HUES6 (cell line): ENCODE results near the gene ULK4.
"Not testable (repeated sequence)": the region's sequence is repeated elsewhere in the genome, so short reads cannot be mapped to it uniquely, and the experiment has no call there.

Experiments used
- H3K27ac ChIP-seq: 2 replicates; pipeline ENCODE4 v1.7.0; 2013; ENCODE audit warnings: low read depth, mild to moderate bottlenecking, low read length, inconsistent platforms
- H3K27me3 ChIP-seq: 2 replicates; pipeline ENCODE4 v1.6.1; 2013; ENCODE audit warnings: low read length; ENCODE audit not compliant: control insufficient read depth, insufficient read depth
- H3K36me3 ChIP-seq: 2 replicates; pipeline ENCODE4 v1.6.1; 2013; ENCODE audit warnings: low read length; ENCODE audit not compliant: control insufficient read depth, insufficient read depth
- H3K4me1 ChIP-seq: 2 replicates; pipeline ENCODE4 v1.6.1; 2013; ENCODE audit warnings: low read length; ENCODE audit not compliant: control insufficient read depth, insufficient read depth
- H3K4me3 ChIP-seq: 2 replicates; pipeline ENCODE4 v1.5.1; 2013; ENCODE audit warnings: low read depth, low read length
- H3K9ac ChIP-seq: one replicate; pipeline ENCODE4 v1.6.1; 2013; ENCODE audit warnings: mild to moderate bottlenecking, low read length
- H3K9me3 ChIP-seq: 2 replicates; pipeline ENCODE4 v1.6.1; 2013; ENCODE audit warnings: low read depth, low read length; ENCODE audit not compliant: control insufficient read depth, insufficient read depth

Gene ULK4

GRCh38 chr3:41575724-41576123 is 386.2 kb downstream of the ULK4 start:
- Histone ChIP-seq H3K9me3 (no peaks in the 10 kb centered on the region), H3K36me3 (no peaks in the 10 kb centered on the region), H3K27ac (no peak overlapping the region)

GRCh38 chr3:41574900-41575299 is 387.0 kb downstream of the ULK4 start:
- Histone ChIP-seq H3K9ac (no peak overlapping the region), H3K27ac (no peak overlapping the region)

More at GRCh38 chr3:41575724-41576123, 386.2 kb downstream of the ULK4 start:
- H3K27me3 ChIP-seq = no peaks in the 10 kb centered on the region
- H3K9ac ChIP-seq = no peak overlapping the region
- H3K4me3 ChIP-seq = no peak overlapping the region
- peaks cover 28% of the 10 kb centered on the region for H3K4me1 ChIP-seq

GRCh38 chr3:41573591-41573990 is 388.3 kb downstream of the ULK4 start:
- H3K4me1 ChIP-seq = peaks cover 28% of the 10 kb centered on the region
- no peak overlapping the region for H3K9ac ChIP-seq
- no peak overlapping the region for H3K27ac ChIP-seq
- H3K36me3 ChIP-seq = no peaks in the 10 kb centered on the region
- H3K4me3 ChIP-seq = no peak overlapping the region
- H3K27me3 ChIP-seq = no peaks in the 10 kb centered on the region
- no peaks in the 10 kb centered on the region for H3K9me3 ChIP-seq

More at GRCh38 chr3:41574900-41575299, 387.0 kb downstream of the ULK4 start:
- Histone ChIP-seq H3K36me3 (no peaks in the 10 kb centered on the region), H3K4me3 (no peak overlapping the region), H3K27me3 (no peaks in the 10 kb centered on the region), H3K9me3 (no peaks in the 10 kb centered on the region), H3K4me1 (peaks cover 27% of the 10 kb centered on the region)

- H3K36me3 ChIP-seq = no peaks in the 10 kb centered on the region
- H3K9me3 ChIP-seq = no peaks in the 10 kb centered on the region
- H3K4me1 ChIP-seq = peaks cover 18% of the 10 kb centered on the region
- H3K27ac ChIP-seq = no peak overlapping the region
- H3K4me3 ChIP-seq = no peak overlapping the region
- no peaks in the 10 kb centered on the region for H3K27me3 ChIP-seq
- H3K9ac ChIP-seq = no peak overlapping the region
Observed at GRCh38 chr3:41572092-41572491, 389.8 kb downstream of the ULK4 start.

GRCh38 chr3:41569632-41570305 is 392.1 kb downstream of the ULK4 start:
- H3K4me1 ChIP-seq = peaks cover 6% of the 10 kb centered on the region
- no peak overlapping the region for H3K4me3 ChIP-seq
- H3K36me3 ChIP-seq = no peaks in the 10 kb centered on the region
- no peak overlapping the region for H3K9ac ChIP-seq
- no peak overlapping the region for H3K27ac ChIP-seq
- no peaks in the 10 kb centered on the region for H3K27me3 ChIP-seq
- no peaks in the 10 kb centered on the region for H3K9me3 ChIP-seq

GRCh38 chr3:41565948-41566514 is 395.9 kb downstream of the ULK4 start:
- no peaks in the 10 kb centered on the region for H3K9me3 ChIP-seq
- H3K4me3 ChIP-seq = no peak overlapping the region
- H3K9ac ChIP-seq = no peak overlapping the region
- no peaks in the 10 kb centered on the region for H3K36me3 ChIP-seq
- no peaks in the 10 kb centered on the region for H3K27me3 ChIP-seq
- H3K27ac ChIP-seq = no peak overlapping the region
- H3K4me1 ChIP-seq = 0 out of 2 replicates have a peak, but pooled peaks cover 4% of the 10 kb centered on the region

GRCh38 chr3:41565003-41565402 is 396.9 kb downstream of the ULK4 start:
- Histone ChIP-seq H3K9ac (no peak overlapping the region), H3K9me3 (no peaks in the 10 kb centered on the region), H3K27me3 (no peaks in the 10 kb centered on the region), H3K4me1 (0 out of 2 replicates have a peak, but pooled peaks cover 4% of the 10 kb centered on the region), H3K36me3 (no peaks in the 10 kb centered on the region), H3K27ac (no peak overlapping the region), H3K4me3 (no peak overlapping the region)

- not testable (repeated sequence) for H3K27ac ChIP-seq, H3K9me3 ChIP-seq, H3K27me3 ChIP-seq, H3K9ac ChIP-seq, H3K36me3 ChIP-seq, H3K4me3 ChIP-seq, H3K4me1 ChIP-seq
Observed at GRCh38 chr3:41556245-41556644, 405.7 kb downstream of the ULK4 start.

GRCh38 chr3:41532976-41533375 is 428.9 kb downstream of the ULK4 start:
- H3K4me1 ChIP-seq = no peaks in the 10 kb centered on the region
- no peak overlapping the region for H3K27ac ChIP-seq
- H3K9ac ChIP-seq = no peak overlapping the region
- H3K9me3 ChIP-seq = no peaks in the 10 kb centered on the region
- H3K27me3 ChIP-seq = no peaks in the 10 kb centered on the region
- H3K36me3 ChIP-seq = no peaks in the 10 kb centered on the region
- H3K4me3 ChIP-seq = no peak overlapping the region

GRCh38 chr3:41526995-41527573 is 434.8 kb downstream of the ULK4 start:
- H3K4me3 ChIP-seq = no peak overlapping the region
- H3K9ac ChIP-seq = no peak overlapping the region
- H3K9me3 ChIP-seq = no peaks in the 10 kb centered on the region
- H3K27me3 ChIP-seq = no peaks in the 10 kb centered on the region
- H3K27ac ChIP-seq = no peak overlapping the region
- H3K36me3 ChIP-seq = no peaks in the 10 kb centered on the region
- no peaks in the 10 kb centered on the region for H3K4me1 ChIP-seq

- no peak overlapping the region for H3K9ac ChIP-seq
- H3K4me3 ChIP-seq = no peak overlapping the region
- H3K27me3 ChIP-seq = no peaks in the 10 kb centered on the region
Observed at GRCh38 chr3:41525303-41526064, 436.4 kb downstream of the ULK4 start.

More at GRCh38 chr3:41525303-41526064, 436.4 kb downstream of the ULK4 start:
- no peaks in the 10 kb centered on the region for H3K36me3 ChIP-seq
- no peaks in the 10 kb centered on the region for H3K4me1 ChIP-seq
- no peaks in the 10 kb centered on the region for H3K9me3 ChIP-seq
- H3K27ac ChIP-seq = no peak overlapping the region
